ENCODE results near the gene MOB1B. TPM values are rescaled to one million over a fixed set of nuclear protein-coding genes. Genes with fewer than 3 reads are reported as not detected.

MOB1B gene
- total and polyA plus RNA-seq, 10 of the 15 experiments (the other 5 are each of a cell fraction or from before 2014, with no cell fraction given), result 1.9 to 11.4 (median 6.1) TPM

DNA sequence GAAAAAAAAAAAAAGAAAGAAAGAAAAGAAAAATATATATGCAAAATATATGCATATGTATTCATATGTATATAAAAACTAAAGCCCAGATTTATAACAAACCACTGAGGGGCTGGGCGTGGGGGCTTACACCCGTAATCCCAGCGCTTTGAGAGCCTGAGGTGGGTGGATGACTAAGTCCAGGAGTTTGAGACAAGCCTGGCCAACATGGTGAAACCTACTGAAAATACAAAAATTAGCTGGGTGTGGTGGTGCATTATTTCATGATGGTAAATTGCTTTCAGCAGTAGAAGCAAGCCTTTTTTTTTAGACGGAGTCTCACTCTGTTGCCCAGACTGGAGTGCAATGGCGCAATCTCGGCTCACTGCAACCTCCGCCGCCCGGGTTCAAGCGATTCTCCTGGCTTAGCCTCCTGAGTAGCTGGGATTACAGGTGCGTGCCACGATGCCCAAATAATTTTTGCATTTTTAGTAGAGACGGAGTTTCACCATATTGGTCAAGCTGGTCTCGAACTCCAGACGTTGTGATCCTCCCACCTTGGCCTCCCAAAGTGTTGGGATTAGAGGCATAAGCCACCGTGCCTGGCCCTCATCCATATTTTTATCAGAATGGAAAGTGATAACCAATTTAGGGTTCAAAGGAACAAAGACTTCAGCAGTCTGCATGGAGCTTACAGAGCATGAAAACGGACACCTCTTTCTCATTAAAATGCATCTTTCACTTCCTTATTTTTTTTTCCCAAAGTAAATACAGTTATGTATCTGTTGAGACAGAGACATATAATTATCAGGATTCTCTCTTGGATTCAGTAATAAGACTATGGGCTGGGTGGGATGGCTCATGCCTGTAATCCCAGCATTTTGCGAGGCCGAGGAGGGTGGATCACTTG lies 27.7 kb upstream of the MOB1B start:
- in situ Hi-C loops (cut with MboI) (no loop called here), intact Hi-C loops (cut with micrococcal nuclease; ENCODE audit: unreplicated experiment) (no loop called here)
- SMC1A ChIA-PET (ENCODE audit: uncharacterized antibody, unreplicated experiment), result interaction anchor here (0.7 to 2.7 kb wide), 9 partner anchors 11 to 222 kb away, joined by 3 to 7 read pairs (median 3); partner anchors contain the start of gene MOB1B
- BruUV-seq (replicated peaks), result no TSS peak
- RAD21 ChIA-PET (ENCODE audit: unreplicated experiment), result interaction anchor here (0.6 to 1.8 kb wide), 6 partner anchors 32 to 248 kb away, joined by 3 to 5 read pairs (median 3); no protein-coding TSS in a partner anchor
- H3K4me2 ChIP-seq (ENCODE audit: control insufficient read depth, insufficient read depth), result peak overlapping the region; percentile 79
- H3K79me2 ChIP-seq (ENCODE audit: control insufficient read depth, insufficient read depth, low read length), result no peaks in the 10 kb centered on the region
- H2AFZ ChIP-seq (ENCODE audit: control insufficient read depth, low read depth, low read length), result peak overlapping the region; percentile 27; the same call in 1 of the 2 replicates
- H3K36me3 ChIP-seq (ENCODE audit: control insufficient read depth in 2 of 2, insufficient read depth in 2 of 2, low read length in 1 of 2), result no peaks in the 10 kb centered on the region
- peaks cover 9% of the 10 kb centered on the region for H3K4me1 ChIP-seq (ENCODE audit: control insufficient read depth, insufficient read depth, low read length)
- peak overlapping the region; percentile 52 for H3K4me3 ChIP-seq
- H3K9me3 ChIP-seq (replicated peaks; ENCODE audit: control insufficient read depth, insufficient read depth, low read length), result no peaks in the 10 kb centered on the region
- peak; percentile 87 for ATAC-seq
- CTCF ChIA-PET, result interaction anchor here (0.6 to 1.8 kb wide), 8 partner anchors 8 to 135 kb away, joined by 3 to 7 read pairs (median 4); partner anchors contain the start of gene MOB1B
- H3K27ac ChIP-seq (ENCODE audit: control insufficient read depth, insufficient read depth), result no peak overlapping the region
- POLR2A ChIA-PET, result interaction anchor here (0.6 to 1.7 kb wide), 3 partner anchors 10 to 27 kb away, joined by 5 to 7 read pairs (median 5); partner anchors contain the start of gene MOB1B
- no peaks in the 10 kb centered on the region for H3K27me3 ChIP-seq (replicated peaks in 1 of 2; ENCODE audit: control insufficient read depth in 2 of 2, insufficient read depth in 2 of 2, low read length in 1 of 2)
- peak; percentile 20 for DNase-seq (ENCODE audit: low read depth, low spot score)
- peak; percentile 75 for FAIRE-seq
- 3% methylated on average over 19 of the region's 19 CpGs for WGBS (ENCODE audit: insufficient coverage, insufficient replicate concordance, low lambda C conversion rate, missing lambda C conversion rate)
- no peaks in the 10 kb centered on the region for H4K20me1 ChIP-seq (ENCODE audit: control insufficient read depth, insufficient read depth)
- H3K9ac ChIP-seq (ENCODE audit: control insufficient read depth, insufficient read depth, low read length), result no peak overlapping the region
- TF ChIP-seq CREB1 (IDR thresholded peaks at IDR 0.05; ENCODE audit: low read depth), result 0 out of 2 replicates have a peak, but pooled peaks have one; percentile 18
- 0 out of 2 replicates have a peak, but pooled peaks have one; percentile 37 for TF ChIP-seq GATAD2B (conservative IDR thresholded peaks at IDR 0.05; ENCODE audit: low read depth)
- TF ChIP-seq RAD51 (IDR thresholded peaks at IDR 0.05), result no peak
- peak; percentile 44; the same call in 1 of the 2 replicates for TF ChIP-seq BCL11A (IDR thresholded peaks at IDR 0.05; ENCODE audit: low read depth, low read length)
- TF ChIP-seq TCF7 (IDR thresholded peaks at IDR 0.05; ENCODE audit: borderline replicate concordance), result no peak
- TF ChIP-seq MTA2 (IDR thresholded peaks at IDR 0.05; ENCODE audit: low read depth), result peak; percentile 83
- peak; percentile 10 for TF ChIP-seq MEF2B (IDR thresholded peaks at IDR 0.05; ENCODE audit: partially characterized antibody, poor library complexity, severe bottlenecking)
- TF ChIP-seq, protein P1, sequence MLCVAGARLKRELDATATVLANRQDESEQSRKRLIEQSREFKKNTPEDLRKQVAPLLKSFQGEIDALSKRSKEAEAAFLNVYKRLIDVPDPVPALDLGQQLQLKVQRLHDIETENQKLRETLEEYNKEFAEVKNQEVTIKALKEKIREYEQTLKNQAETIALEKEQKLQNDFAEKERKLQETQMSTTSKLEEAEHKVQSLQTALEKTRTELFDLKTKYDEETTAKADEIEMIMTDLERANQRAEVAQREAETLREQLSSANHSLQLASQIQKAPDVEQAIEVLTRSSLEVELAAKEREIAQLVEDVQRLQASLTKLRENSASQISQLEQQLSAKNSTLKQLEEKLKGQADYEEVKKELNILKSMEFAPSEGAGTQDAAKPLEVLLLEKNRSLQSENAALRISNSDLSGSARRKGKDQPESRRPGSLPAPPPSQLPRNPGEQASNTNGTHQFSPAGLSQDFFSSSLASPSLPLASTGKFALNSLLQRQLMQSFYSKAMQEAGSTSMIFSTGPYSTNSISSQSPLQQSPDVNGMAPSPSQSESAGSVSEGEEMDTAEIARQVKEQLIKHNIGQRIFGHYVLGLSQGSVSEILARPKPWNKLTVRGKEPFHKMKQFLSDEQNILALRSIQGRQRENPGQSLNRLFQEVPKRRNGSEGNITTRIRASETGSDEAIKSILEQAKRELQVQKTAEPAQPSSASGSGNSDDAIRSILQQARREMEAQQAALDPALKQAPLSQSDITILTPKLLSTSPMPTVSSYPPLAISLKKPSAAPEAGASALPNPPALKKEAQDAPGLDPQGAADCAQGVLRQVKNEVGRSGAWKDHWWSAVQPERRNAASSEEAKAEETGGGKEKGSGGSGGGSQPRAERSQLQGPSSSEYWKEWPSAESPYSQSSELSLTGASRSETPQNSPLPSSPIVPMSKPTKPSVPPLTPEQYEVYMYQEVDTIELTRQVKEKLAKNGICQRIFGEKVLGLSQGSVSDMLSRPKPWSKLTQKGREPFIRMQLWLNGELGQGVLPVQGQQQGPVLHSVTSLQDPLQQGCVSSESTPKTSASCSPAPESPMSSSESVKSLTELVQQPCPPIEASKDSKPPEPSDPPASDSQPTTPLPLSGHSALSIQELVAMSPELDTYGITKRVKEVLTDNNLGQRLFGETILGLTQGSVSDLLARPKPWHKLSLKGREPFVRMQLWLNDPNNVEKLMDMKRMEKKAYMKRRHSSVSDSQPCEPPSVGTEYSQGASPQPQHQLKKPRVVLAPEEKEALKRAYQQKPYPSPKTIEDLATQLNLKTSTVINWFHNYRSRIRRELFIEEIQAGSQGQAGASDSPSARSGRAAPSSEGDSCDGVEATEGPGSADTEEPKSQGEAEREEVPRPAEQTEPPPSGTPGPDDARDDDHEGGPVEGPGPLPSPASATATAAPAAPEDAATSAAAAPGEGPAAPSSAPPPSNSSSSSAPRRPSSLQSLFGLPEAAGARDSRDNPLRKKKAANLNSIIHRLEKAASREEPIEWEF (IDR thresholded peaks at IDR 0.05; ENCODE audit: insufficient replicate concordance, low read depth, low read length), result peak; percentile 35
- no peak for TF ChIP-seq RBBP5 (conservative IDR thresholded peaks at IDR 0.05)
- TF ChIP-seq, protein P2, sequence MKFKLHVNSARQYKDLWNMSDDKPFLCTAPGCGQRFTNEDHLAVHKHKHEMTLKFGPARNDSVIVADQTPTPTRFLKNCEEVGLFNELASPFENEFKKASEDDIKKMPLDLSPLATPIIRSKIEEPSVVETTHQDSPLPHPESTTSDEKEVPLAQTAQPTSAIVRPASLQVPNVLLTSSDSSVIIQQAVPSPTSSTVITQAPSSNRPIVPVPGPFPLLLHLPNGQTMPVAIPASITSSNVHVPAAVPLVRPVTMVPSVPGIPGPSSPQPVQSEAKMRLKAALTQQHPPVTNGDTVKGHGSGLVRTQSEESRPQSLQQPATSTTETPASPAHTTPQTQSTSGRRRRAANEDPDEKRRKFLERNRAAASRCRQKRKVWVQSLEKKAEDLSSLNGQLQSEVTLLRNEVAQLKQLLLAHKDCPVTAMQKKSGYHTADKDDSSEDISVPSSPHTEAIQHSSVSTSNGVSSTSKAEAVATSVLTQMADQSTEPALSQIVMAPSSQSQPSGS (IDR thresholded peaks at IDR 0.05; ENCODE audit: low read length), result 0 out of 2 replicates have a peak, but pooled peaks have one; percentile 20
- TF ChIP-seq IKZF1 (conservative IDR thresholded peaks at IDR 0.05), result peak; percentile 85
- TF ChIP-seq, protein P3, sequence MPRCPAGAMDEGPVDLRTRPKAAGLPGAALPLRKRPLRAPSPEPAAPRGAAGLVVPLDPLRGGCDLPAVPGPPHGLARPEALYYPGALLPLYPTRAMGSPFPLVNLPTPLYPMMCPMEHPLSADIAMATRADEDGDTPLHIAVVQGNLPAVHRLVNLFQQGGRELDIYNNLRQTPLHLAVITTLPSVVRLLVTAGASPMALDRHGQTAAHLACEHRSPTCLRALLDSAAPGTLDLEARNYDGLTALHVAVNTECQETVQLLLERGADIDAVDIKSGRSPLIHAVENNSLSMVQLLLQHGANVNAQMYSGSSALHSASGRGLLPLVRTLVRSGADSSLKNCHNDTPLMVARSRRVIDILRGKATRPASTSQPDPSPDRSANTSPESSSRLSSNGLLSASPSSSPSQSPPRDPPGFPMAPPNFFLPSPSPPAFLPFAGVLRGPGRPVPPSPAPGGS (IDR thresholded peaks at IDR 0.05; ENCODE audit: borderline replicate concordance, insufficient read depth, low read depth, low read length, poor library complexity, severe bottlenecking), result peak; percentile 37
- peak; percentile 17; the same call in 1 of the 2 replicates for TF ChIP-seq NBN (IDR thresholded peaks at IDR 0.05)
- TF ChIP-seq SMARCA5 (IDR thresholded peaks at IDR 0.05), result peak; percentile 78; the same call in 1 of the 2 replicates
